ENCODE measurements around the gene RAB19. TPM values are rescaled to one million over a fixed set of nuclear protein-coding genes. Genes with fewer than 3 reads are reported as not detected.

RAB19 gene
- total RNA-seq, 2 donors from 2014 or later: 18.8 to 22.7 TPM

- no peak overlapping the region for H3K9ac ChIP-seq (ENCODE audit: low read depth in 2 of 2, low read length in 2 of 2)
- DNase-seq: no peak
Measured at GRCh38 chr7:140435252-140435895, 31.5 kb downstream of the RAB19 start.

DNA sequence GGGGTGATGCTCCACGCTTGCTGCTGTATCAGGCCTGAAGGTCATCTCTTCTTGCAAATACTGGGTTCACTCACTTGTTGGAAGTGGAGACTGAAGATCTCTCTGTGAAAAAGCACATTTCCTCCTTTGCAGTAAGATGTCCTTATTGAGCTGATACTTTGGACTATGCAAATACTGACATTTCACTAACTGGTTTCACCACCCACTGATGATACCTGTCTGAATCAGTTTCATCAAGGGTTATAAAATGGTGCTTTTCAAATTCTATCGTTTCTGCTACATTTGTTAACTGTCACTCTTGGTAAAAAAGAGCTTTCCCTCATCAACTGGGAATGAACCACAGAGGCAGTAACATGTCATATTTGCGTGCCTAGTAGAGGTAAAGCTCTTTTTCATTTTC is 35.5 kb downstream of the RAB19 start:
- no peaks in the 10 kb centered on the region for H3K36me3 ChIP-seq
- H3K4me1 ChIP-seq: no peaks in the 10 kb centered on the region
- no peak for DNase-seq
- intact Hi-C loops (cut with DNase I): no loop called here
- H3K27ac ChIP-seq: peak overlapping the region; percentile 63
- no peak overlapping the region for H3K4me3 ChIP-seq
- no peaks in the 10 kb centered on the region for H3K9me3 ChIP-seq
- no peaks in the 10 kb centered on the region for H3K27me3 ChIP-seq
- TF ChIP-seq, protein P1, sequence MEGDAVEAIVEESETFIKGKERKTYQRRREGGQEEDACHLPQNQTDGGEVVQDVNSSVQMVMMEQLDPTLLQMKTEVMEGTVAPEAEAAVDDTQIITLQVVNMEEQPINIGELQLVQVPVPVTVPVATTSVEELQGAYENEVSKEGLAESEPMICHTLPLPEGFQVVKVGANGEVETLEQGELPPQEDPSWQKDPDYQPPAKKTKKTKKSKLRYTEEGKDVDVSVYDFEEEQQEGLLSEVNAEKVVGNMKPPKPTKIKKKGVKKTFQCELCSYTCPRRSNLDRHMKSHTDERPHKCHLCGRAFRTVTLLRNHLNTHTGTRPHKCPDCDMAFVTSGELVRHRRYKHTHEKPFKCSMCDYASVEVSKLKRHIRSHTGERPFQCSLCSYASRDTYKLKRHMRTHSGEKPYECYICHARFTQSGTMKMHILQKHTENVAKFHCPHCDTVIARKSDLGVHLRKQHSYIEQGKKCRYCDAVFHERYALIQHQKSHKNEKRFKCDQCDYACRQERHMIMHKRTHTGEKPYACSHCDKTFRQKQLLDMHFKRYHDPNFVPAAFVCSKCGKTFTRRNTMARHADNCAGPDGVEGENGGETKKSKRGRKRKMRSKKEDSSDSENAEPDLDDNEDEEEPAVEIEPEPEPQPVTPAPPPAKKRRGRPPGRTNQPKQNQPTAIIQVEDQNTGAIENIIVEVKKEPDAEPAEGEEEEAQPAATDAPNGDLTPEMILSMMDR (IDR thresholded peaks at IDR 0.05): no peak
- H3K9ac ChIP-seq (ENCODE audit: low read depth in 2 of 2, low read length in 2 of 2): no peak overlapping the region

More at GRCh38 chr7:140435252-140435895, 31.5 kb downstream of the RAB19 start:
- Histone ChIP-seq H3K4me1 (no peaks in the 10 kb centered on the region), H3K36me3 (no peaks in the 10 kb centered on the region), H3K27me3 (no peaks in the 10 kb centered on the region), H3K27ac (no peak overlapping the region), H3K9me3 (no peaks in the 10 kb centered on the region), H3K4me3 (no peak overlapping the region)
- TF ChIP-seq, protein P1 (IDR thresholded peaks at IDR 0.05): no peak
- intact Hi-C loops (cut with DNase I): no loop called here

DNA sequence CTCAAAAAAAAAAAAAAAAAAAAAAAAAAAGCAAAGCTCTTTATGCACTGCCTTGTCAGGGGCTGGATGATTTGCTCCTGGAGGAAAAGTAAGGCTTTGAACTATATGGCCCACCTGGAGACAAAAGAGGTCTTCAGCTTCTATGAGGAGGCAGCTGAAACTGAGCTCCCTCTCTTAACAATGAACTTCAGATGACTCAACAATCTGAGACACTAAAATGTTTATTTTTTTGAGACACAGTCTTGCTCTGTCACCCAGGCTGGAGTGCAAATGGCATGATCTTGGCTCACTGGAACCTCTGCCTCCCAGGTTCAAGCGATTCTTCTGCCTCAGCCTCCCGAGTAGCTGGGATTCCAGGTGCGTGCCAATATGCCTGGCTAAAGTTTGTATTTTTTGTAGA is 36.7 kb downstream of the RAB19 start:
- Histone ChIP-seq H3K36me3 (no peaks in the 10 kb centered on the region), H3K27ac (no peak overlapping the region), H3K9me3 (no peaks in the 10 kb centered on the region), H3K4me3 (no peak overlapping the region), H3K9ac (ENCODE audit: low read depth in 2 of 2, low read length in 2 of 2) (no peak overlapping the region), H3K27me3 (no peaks in the 10 kb centered on the region), H3K4me1 (no peaks in the 10 kb centered on the region)
- intact Hi-C loops (cut with DNase I): loop anchor here (10.0 kb wide), 1 partner anchor 96 kb away; no protein-coding TSS in a partner anchor
- TF ChIP-seq, protein P1 (IDR thresholded peaks at IDR 0.05): no peak
- DNase-seq: no peak

- no peaks in the 10 kb centered on the region for H3K4me1 ChIP-seq
- intact Hi-C loops (cut with DNase I): loop anchor here (10.0 kb wide), 1 partner anchor 97 kb away; no protein-coding TSS in a partner anchor
Measured at GRCh38 chr7:140441519-140441918, 37.7 kb downstream of the RAB19 start.

GRCh38 chr7:140446467-140446866 is 42.6 kb downstream of the RAB19 start:
- Histone ChIP-seq H3K27me3 (no peaks in the 10 kb centered on the region), H3K4me3 (no peak overlapping the region)
- TF ChIP-seq, protein P1 (IDR thresholded peaks at IDR 0.05): no peak

More at GRCh38 chr7:140441519-140441918, 37.7 kb downstream of the RAB19 start:
- H3K4me3 ChIP-seq: no peak overlapping the region
- H3K36me3 ChIP-seq: no peaks in the 10 kb centered on the region
- DNase-seq: no peak
- H3K27me3 ChIP-seq: no peaks in the 10 kb centered on the region
- TF ChIP-seq, protein P1 (IDR thresholded peaks at IDR 0.05): no peak
- H3K27ac ChIP-seq: no peak overlapping the region
- no peaks in the 10 kb centered on the region for H3K9me3 ChIP-seq
- no peak overlapping the region for H3K9ac ChIP-seq (ENCODE audit: low read depth in 2 of 2, low read length in 2 of 2)

More at GRCh38 chr7:140446467-140446866, 42.6 kb downstream of the RAB19 start:
- no peaks in the 10 kb centered on the region for H3K4me1 ChIP-seq
- no peaks in the 10 kb centered on the region for H3K36me3 ChIP-seq
- intact Hi-C loops (cut with DNase I): loop anchor here (10.0 kb wide), 1 partner anchor 102 kb away; no protein-coding TSS in a partner anchor
- H3K9me3 ChIP-seq: no peaks in the 10 kb centered on the region
- no peak overlapping the region for H3K27ac ChIP-seq
- H3K9ac ChIP-seq (ENCODE audit: low read depth in 2 of 2, low read length in 2 of 2): no peak overlapping the region
- no peak for DNase-seq
